ENCODE measurements around the gene ASB3.

ASB3 gene

DNA sequence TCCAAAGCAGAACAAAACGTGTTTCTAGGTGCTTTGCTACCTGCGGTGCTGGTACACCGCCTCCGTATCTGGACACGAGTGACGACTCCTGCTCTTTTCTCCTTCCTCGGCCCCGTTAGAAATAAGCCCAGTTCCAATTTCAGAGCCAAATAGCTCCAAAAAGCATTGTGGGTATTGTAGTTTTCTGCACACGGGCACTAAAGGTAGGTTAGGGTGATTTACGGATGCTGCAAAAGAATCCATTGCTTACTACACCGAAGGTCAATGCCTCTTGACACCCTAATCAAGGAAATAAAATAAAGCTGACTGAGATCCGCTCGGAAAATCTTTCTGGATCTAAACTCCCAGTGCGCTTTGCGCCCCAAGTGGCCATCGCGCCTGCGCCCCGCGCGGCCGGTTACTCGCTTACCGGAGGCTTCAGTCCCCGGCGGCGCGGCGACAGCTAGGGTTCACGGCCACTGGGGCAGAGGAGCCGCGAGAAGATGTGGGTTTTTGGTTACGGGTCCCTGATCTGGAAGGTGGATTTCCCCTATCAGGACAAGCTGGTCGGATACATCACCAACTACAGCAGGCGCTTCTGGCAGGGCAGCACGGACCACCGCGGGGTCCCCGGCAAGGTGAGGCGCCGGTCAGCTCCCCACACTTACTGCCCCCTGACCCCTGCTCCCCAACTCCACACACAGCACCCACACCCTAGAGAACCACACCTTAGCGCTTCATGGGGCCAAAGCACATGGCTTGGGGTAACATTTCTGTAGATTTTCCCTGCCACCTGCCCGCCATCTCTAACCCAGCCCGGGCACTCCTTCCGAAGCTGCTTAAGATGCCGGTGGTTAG is 19.1 kb downstream of the ASB3 start, which contains the start of gene CHAC2:
Gene CHAC2, plus strand, starts transcription at position 400 of the 837 bp plus-strand sequence. Its CDS starts 83 bp downstream, at position 483.
- TF ChIP-seq, protein P1, sequence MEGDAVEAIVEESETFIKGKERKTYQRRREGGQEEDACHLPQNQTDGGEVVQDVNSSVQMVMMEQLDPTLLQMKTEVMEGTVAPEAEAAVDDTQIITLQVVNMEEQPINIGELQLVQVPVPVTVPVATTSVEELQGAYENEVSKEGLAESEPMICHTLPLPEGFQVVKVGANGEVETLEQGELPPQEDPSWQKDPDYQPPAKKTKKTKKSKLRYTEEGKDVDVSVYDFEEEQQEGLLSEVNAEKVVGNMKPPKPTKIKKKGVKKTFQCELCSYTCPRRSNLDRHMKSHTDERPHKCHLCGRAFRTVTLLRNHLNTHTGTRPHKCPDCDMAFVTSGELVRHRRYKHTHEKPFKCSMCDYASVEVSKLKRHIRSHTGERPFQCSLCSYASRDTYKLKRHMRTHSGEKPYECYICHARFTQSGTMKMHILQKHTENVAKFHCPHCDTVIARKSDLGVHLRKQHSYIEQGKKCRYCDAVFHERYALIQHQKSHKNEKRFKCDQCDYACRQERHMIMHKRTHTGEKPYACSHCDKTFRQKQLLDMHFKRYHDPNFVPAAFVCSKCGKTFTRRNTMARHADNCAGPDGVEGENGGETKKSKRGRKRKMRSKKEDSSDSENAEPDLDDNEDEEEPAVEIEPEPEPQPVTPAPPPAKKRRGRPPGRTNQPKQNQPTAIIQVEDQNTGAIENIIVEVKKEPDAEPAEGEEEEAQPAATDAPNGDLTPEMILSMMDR (IDR thresholded peaks at IDR 0.05) = no peak

DNA sequence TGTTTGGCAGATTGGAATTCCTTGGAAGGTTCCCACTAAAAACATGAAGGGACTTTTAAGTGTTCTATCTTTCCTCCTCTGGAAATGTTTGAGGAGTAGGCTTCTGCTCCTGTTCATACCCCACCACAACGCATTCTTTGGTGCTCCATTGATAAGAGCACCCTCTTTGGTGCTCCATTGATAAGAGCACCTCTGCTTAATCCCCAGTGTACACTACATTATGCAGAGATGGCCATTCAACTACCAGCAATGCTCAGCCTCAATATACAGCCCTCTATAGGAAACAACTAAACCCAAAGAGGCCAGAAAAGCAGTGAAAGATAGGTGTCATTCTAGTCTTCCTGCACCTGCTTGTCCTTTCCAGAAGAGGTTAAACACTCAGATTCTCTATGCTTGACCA is 21.0 kb downstream of the ASB3 start:
- TF ChIP-seq, protein P1 (IDR thresholded peaks at IDR 0.05) = no peak

DNA sequence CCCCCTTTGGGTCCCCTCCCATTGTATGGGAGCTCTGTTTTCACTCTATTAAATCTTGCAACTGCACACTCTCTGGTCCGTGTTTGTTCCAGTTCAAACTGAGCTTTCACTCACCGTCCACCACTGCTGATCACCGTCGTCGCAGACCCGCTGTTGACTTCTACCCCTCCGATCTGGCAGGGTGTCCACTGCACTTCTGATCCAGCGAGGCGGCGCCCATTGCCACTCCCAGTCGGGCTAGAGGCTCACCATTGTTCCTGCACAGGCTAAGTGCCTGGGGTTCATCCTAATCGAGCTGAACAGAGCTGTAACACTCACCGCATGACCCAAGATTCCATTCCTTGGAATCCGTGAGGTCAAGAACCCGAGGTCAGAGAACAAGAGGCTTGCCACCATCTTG is 30.1 kb downstream of the ASB3 start:
- TF ChIP-seq, protein P1 (IDR thresholded peaks at IDR 0.05) = no peak

DNA sequence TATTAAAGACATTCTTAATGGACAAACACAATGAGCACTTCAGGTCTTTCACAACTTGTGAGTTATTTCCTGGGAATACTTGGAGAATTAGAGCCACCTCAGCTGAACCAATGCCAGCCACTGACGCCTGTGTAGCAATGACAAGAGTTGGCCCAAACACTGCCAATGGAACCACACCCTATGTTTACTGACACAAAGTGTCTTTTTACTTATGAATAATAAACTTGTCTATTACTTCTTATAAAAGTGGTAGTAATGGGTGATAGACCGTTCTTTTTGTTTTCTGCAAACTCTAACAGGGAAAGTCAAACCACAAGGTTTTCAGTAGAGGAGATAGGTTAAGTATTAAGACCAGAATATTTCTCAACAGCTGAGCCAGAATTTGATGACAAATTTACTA is 31.6 kb downstream of the ASB3 start:
- TF ChIP-seq, protein P1 (IDR thresholded peaks at IDR 0.05) = no peak

DNA sequence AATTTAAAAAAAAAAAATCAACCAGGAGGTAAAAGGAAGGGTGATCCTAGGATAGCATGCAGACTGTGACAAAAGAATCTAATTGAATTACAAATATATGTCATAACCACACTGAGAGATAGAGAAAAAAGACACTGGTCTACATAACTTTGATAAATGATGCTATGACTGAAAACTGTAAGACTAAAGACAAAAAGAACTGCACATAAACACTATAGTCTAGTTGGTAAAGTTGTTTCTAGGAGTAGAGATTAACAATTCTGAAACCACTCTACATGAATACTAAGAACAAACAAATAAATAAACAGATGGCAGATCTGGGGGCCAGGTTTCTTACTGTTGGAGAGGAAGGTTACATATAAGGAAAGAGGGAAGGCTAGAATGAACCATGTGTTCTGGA is 33.7 kb downstream of the ASB3 start:
- TF ChIP-seq, protein P1 (IDR thresholded peaks at IDR 0.05) = no peak

DNA sequence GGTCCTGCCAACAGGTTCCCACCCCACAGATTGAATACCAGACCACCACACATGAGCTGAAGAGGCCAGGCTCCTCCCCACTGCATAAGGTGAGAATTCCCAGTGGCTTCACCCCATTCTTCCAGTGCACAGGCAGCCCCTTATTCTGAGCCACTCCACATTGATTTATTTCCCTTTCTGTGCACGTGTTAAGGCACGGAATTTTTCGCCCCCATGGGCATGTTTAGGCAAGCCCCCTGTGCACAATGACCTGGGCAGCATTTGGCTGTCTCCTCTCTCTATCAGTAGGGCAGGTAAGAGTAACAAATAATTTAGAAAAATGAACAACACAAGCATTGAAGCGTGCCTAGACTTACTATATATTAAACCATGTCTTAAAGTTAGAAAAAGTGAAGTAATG is 34.4 kb downstream of the ASB3 start:
- TF ChIP-seq, protein P1 (IDR thresholded peaks at IDR 0.05) = no peak

DNA sequence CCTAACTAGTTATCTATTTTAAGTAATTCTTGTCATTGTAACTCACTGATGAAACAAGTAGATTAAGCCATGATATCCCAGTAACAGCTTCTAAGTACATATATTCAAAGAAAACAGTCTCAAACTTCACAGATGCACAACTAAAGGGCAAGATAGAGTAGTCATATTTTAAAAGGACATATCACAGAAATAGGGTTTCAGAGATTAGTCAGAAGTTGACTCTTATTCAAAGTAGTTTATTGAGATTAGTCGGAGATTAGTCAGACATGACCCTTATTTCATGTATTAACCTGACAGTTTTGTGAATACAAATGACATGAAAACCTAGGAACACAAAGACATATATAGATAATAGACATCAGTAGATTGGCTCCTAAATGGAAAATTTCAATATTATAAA is 35.0 kb downstream of the ASB3 start:
- TF ChIP-seq, protein P1 (IDR thresholded peaks at IDR 0.05) = no peak
